Osteoblast (primary cell): ENCODE measurements around the gene MARK3. TPM values are rescaled to one million over a fixed set of nuclear protein-coding genes. Genes with fewer than 3 reads are reported as not detected.
"Not testable (repeated sequence)": the region's sequence is repeated elsewhere in the genome, so short reads cannot be mapped to it uniquely, and the experiment has no call there.

Experiments used
- DNase-seq: peaks from one replicate; pipeline ENCODE4 v3.0.0; 2011; ENCODE audit warnings: low spot score, mixed read lengths; ENCODE audit not compliant: insufficient read length; ENCODE audit errors: missing footprints
- H2AFZ ChIP-seq: 2 replicates; pipeline ENCODE4 v1.6.0; 2011; ENCODE audit warnings: mild to moderate bottlenecking, low read length
- H3K27ac ChIP-seq: 2 replicates; pipeline ENCODE4 v1.5.1; 2011; ENCODE audit warnings: mild to moderate bottlenecking, low read depth, low read length, moderate library complexity
- H3K27me3 ChIP-seq: 2 replicates; pipeline ENCODE4 v1.6.0; 2012; ENCODE audit warnings: mild to moderate bottlenecking, control low read depth, inconsistent platforms, low read length, moderate library complexity; ENCODE audit not compliant: insufficient read depth
- H3K36me3 ChIP-seq: 2 replicates; pipeline ENCODE4 v1.5.1; 2011; ENCODE audit warnings: mild to moderate bottlenecking, low read length, control low read depth, moderate library complexity; ENCODE audit not compliant: insufficient read depth
- H3K4me1 ChIP-seq: 2 replicates; pipeline ENCODE4 v1.5.1; 2011; ENCODE audit warnings: mild to moderate bottlenecking, low read length, control low read depth, moderate library complexity; ENCODE audit not compliant: insufficient read depth
- H3K4me2 ChIP-seq: 2 replicates; pipeline ENCODE4 v1.6.0; 2011; ENCODE audit warnings: mild to moderate bottlenecking, low read length; ENCODE audit not compliant: insufficient read depth
- H3K4me3 ChIP-seq: fragments of 200-600 bp; sonication (generic); 3 replicates; pipeline ENCODE4 v1.5.1; 2012; ENCODE audit warnings: mild to moderate bottlenecking, low read length, inconsistent platforms; ENCODE audit not compliant: insufficient read depth
- H3K79me2 ChIP-seq: 2 replicates; pipeline ENCODE4 v1.6.0; 2012; ENCODE audit warnings: mild to moderate bottlenecking, low read length, control low read depth, inconsistent platforms; ENCODE audit not compliant: insufficient read depth
- H3K9me3 ChIP-seq: 2 replicates; pipeline ENCODE4 v1.5.1; 2011; ENCODE audit warnings: low read depth, low read length, control low read depth
- H4K20me1 ChIP-seq: 2 replicates; pipeline ENCODE4 v1.6.0; 2012; ENCODE audit warnings: mild to moderate bottlenecking, low read length, control low read depth; ENCODE audit not compliant: insufficient read depth
- total RNA-seq: library from RNA; depleted of rRNA; stranded (reverse); fragments of >200 nt; gene quantifications from 2 replicates; pipeline ENCODE4 v1.2.3, GENCODE V29; 2012
- TF ChIP-seq, protein P1 (sequence below): IDR thresholded peaks from 2 replicates; pipeline ENCODE4 v1.5.1; 2011; ENCODE audit warnings: mild to moderate bottlenecking, low read depth, low read length, moderate library complexity; ENCODE audit errors: extremely low read depth

Gene MARK3
- total RNA-seq, 1 donor = 101 TPM

DNA sequence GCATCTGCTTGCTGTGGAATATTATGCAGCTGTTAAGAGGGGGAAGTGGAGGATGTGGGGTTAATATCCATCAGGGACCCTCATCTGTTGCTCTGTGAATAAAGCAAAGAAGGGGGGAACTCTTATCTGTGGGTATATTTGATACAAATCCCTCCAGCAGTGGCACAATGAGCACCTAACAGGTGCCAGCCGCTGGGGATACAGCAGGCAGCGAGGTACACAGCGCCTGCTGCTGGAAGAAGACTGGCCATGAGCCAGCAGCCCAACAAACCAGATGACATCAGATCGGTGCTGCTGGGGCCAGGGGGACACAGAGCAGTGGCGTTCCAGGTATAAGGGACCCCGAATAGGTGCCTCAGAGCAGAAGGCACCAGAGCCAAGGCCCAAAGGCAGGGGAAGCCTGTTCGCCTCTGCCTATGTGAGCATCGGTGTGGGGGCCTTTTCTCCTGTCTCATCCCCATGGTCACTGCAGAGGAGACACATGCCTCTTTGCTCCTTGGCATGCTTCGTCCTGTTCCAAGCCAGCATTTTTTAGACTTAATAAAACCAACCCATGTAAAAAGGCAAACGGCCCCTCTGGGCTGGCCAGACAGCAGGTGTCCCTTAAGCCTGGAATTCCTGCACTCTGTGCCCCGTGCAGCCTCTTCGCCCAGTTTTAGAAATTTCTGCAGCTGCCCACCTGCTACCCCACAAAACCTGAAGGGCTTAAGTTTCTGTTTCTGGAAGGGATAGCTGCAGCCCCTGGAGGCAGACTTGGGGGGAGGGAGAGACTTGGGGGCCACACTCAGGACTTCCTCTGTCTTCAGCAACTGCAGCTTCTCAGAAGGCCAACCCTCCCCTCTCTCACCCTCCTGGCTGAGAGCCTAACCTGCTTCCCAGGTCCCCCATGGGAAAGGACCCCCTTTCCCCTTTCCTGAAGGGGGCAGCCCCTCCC is 139.1 kb downstream of the MARK3 start:
- H3K27ac ChIP-seq = no peak overlapping the region
- peaks cover 28% of the 10 kb centered on the region for H3K27me3 ChIP-seq
- no peak overlapping the region for H2AFZ ChIP-seq
- no peaks in the 10 kb centered on the region for H3K36me3 ChIP-seq
- H3K79me2 ChIP-seq = peaks cover 6% of the 10 kb centered on the region
- peak; percentile 74 for DNase-seq
- peaks cover under 1% of the 10 kb centered on the region for H4K20me1 ChIP-seq
- no peak overlapping the region for H3K4me3 ChIP-seq
- TF ChIP-seq, protein P1, sequence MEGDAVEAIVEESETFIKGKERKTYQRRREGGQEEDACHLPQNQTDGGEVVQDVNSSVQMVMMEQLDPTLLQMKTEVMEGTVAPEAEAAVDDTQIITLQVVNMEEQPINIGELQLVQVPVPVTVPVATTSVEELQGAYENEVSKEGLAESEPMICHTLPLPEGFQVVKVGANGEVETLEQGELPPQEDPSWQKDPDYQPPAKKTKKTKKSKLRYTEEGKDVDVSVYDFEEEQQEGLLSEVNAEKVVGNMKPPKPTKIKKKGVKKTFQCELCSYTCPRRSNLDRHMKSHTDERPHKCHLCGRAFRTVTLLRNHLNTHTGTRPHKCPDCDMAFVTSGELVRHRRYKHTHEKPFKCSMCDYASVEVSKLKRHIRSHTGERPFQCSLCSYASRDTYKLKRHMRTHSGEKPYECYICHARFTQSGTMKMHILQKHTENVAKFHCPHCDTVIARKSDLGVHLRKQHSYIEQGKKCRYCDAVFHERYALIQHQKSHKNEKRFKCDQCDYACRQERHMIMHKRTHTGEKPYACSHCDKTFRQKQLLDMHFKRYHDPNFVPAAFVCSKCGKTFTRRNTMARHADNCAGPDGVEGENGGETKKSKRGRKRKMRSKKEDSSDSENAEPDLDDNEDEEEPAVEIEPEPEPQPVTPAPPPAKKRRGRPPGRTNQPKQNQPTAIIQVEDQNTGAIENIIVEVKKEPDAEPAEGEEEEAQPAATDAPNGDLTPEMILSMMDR = no peak
- no peak overlapping the region for H3K4me2 ChIP-seq
- peaks cover 37% of the 10 kb centered on the region for H3K4me1 ChIP-seq
- no peaks in the 10 kb centered on the region for H3K9me3 ChIP-seq

DNA sequence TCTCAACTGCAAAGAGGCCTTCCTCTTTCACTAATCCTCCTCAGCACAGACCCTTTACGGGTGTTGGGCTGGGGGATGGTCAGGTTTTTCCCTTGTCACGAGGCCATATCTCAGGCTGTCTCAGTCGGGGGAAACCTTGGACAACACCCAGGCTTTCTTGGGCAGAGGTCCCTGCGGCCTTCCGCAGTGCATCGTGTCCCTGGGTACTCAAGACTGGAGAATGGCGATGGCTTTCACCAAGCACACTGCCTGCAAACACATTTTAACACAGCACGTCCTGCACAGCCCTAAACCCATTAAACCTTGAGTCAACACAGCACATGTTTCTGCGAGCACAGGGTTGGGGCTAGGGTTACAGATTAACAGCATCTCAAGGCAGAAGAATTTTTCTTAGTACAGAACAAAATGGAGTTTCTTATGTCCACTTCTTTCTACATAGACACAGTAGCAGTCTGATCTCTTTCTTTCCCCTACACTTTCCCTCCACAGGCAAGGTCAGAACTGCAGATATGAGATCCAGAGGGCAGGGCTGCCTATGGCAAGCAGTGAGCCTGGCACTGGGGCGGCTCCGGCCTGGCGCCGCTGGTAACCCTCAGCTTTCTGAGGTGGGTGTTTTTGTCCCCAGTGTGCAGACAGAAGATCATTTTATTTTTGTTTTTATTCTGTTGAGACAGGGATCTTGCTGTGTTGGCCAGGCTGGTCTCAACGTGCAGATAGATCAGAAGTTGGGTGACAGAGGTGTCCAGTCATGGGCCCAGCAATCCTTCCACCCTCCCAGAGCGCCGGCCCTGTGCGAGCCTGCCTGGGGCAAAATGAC is 140.4 kb downstream of the MARK3 start:
- DNase-seq = peak; percentile 51
- Histone ChIP-seq H3K27me3 (peaks cover 28% of the 10 kb centered on the region), H3K79me2 (peaks cover 19% of the 10 kb centered on the region), H3K4me1 (peaks cover 32% of the 10 kb centered on the region)
- not testable (repeated sequence) for H3K27ac ChIP-seq, H2AFZ ChIP-seq, H4K20me1 ChIP-seq, H3K4me2 ChIP-seq, H3K4me3 ChIP-seq, H3K36me3 ChIP-seq, H3K9me3 ChIP-seq

DNA sequence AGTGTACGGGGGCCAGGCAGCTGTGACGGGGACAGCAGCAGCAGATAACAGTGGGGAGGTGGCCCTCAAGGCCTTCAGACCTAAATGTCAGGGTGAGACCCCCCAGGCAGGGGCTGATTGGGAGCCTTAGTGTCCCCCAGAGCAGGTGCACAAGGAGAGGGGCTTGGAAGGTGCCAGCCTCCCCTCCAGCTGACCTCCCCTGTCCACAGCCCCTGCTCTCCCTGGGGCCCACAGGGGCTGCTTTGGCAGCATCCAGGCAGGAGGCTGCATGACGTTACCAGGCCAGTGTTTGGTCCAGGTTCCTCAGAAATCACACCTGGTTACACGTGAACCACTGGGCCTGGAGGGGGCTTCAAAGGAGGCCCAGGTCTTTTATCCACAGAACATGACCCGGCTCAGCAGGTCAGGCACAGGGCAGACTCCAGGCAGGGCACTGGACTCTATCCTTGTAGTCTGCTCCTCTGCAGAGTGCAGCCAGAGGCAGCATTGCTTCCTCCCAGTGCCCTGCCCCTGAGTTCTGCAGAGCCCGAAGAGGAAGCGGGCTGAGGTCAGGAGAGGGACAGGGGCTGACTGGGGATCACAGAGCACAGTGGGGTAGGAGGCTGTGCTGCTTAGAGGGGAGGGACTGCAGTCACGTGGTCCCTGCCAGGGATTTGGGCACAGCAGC is 141.2 kb downstream of the MARK3 start:
- H3K27me3 ChIP-seq = peaks cover 28% of the 10 kb centered on the region
- DNase-seq = peak; percentile 58
- H3K9me3 ChIP-seq = no peaks in the 10 kb centered on the region
- peaks cover 29% of the 10 kb centered on the region for H3K4me1 ChIP-seq
- TF ChIP-seq, protein P1 = no peak
- H3K4me3 ChIP-seq = no peak overlapping the region
- H2AFZ ChIP-seq = no peak overlapping the region
- H3K36me3 ChIP-seq = peaks cover 4% of the 10 kb centered on the region
- peaks cover 27% of the 10 kb centered on the region for H3K79me2 ChIP-seq
- peaks cover 17% of the 10 kb centered on the region for H4K20me1 ChIP-seq
- H3K27ac ChIP-seq = peak overlapping the region; percentile 60
- H3K4me2 ChIP-seq = no peak overlapping the region

GRCh38 chr14:103526914-103527248 is 141.7 kb downstream of the MARK3 start:
- peaks cover 29% of the 10 kb centered on the region for H3K4me1 ChIP-seq
- TF ChIP-seq, protein P1 = no peak
- no peaks in the 10 kb centered on the region for H3K9me3 ChIP-seq
- peaks cover 26% of the 10 kb centered on the region for H3K27me3 ChIP-seq
- H4K20me1 ChIP-seq = peaks cover 20% of the 10 kb centered on the region
- H3K36me3 ChIP-seq = peaks cover 4% of the 10 kb centered on the region
- DNase-seq = no peak
- H3K4me2 ChIP-seq = peak overlapping the region; percentile 87
- H3K27ac ChIP-seq = peak overlapping the region; percentile 60
- H3K4me3 ChIP-seq = no peak overlapping the region
- no peak overlapping the region for H2AFZ ChIP-seq
- peaks cover 32% of the 10 kb centered on the region for H3K79me2 ChIP-seq
